ENCODE data around the gene KLHL42.

The KLHL42 gene

DNA sequence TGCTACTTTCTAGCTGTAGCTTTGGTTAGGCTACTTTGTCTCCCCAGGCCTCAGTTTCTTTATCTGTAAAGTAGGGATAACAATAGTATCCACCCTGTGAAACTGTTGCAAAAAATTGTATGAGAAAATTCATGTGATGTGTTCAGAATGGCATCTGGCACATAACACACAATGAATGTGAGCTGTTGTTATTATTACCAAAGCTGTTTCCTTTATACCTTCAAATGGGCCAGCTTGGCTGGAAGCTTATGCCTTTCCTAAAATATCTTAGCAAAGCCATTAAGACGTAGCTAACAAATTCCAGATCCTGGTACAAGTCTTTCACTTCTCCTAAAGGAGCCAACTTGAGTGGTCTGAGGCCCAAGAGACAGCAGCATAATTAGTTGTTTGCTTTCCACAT lies 25.2 kb downstream of the KLHL42 start (continued):
- TF ChIP-seq, protein P1, sequence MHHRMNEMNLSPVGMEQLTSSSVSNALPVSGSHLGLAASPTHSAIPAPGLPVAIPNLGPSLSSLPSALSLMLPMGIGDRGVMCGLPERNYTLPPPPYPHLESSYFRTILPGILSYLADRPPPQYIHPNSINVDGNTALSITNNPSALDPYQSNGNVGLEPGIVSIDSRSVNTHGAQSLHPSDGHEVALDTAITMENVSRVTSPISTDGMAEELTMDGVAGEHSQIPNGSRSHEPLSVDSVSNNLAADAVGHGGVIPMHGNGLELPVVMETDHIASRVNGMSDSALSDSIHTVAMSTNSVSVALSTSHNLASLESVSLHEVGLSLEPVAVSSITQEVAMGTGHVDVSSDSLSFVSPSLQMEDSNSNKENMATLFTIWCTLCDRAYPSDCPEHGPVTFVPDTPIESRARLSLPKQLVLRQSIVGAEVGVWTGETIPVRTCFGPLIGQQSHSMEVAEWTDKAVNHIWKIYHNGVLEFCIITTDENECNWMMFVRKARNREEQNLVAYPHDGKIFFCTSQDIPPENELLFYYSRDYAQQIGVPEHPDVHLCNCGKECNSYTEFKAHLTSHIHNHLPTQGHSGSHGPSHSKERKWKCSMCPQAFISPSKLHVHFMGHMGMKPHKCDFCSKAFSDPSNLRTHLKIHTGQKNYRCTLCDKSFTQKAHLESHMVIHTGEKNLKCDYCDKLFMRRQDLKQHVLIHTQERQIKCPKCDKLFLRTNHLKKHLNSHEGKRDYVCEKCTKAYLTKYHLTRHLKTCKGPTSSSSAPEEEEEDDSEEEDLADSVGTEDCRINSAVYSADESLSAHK (tag by site-specific recombination; IDR thresholded peaks at IDR 0.05), result no peak
- TF ChIP-seq GLI4 (tag by site-specific recombination; IDR thresholded peaks at IDR 0.05) (no peak), ZNF302 (tag by site-specific recombination; IDR thresholded peaks at IDR 0.05; ENCODE audit: low read depth) (no peak), ZNF292 (tag by site-specific recombination; IDR thresholded peaks at IDR 0.05; ENCODE audit: borderline replicate concordance, low read depth) (no peak)

GRCh38 chr12:27806259-27806658 lies 26.2 kb downstream of the KLHL42 start:
- ChIA-PET POLR2A (no interaction called here), CTCF (interaction anchor here (2.1 kb wide), 1 partner anchor 15 kb away, joined by 10 read pairs; no protein-coding TSS in a partner anchor)
- H3K4me1 ChIP-seq (ENCODE audit: control insufficient read depth, insufficient read depth, low read length), result 0 out of 2 replicates have a peak, but pooled peaks cover 2% of the 10 kb centered on the region
- TF ChIP-seq ZNF549 (tag by site-specific recombination; IDR thresholded peaks at IDR 0.05) (no peak), ZNF335 (tag by site-specific recombination; conservative IDR thresholded peaks at IDR 0.05) (no peak), ZNF423 (tag by site-specific recombination; IDR thresholded peaks at IDR 0.05) (no peak), KLF7 (tag by site-specific recombination; IDR thresholded peaks at IDR 0.05; ENCODE audit: borderline replicate concordance) (no peak), ZBTB7A (tag by site-specific recombination; IDR thresholded peaks at IDR 0.05; ENCODE audit: low read depth) (no peak), ZNF211 (tag by site-specific recombination; IDR thresholded peaks at IDR 0.05; ENCODE audit: low read depth) (no peak), ZNF23 (tag by site-specific recombination; IDR thresholded peaks at IDR 0.05; ENCODE audit: borderline replicate concordance) (no peak), ZNF426 (tag by site-specific recombination; IDR thresholded peaks at IDR 0.05) (no peak), INSM2 (tag by site-specific recombination; IDR thresholded peaks at IDR 0.05) (no peak), SP2 (tag by site-specific recombination; IDR thresholded peaks at IDR 0.05) (no peak), ZNF658 (tag by site-specific recombination; IDR thresholded peaks at IDR 0.05) (no peak), EGR2 (tag by site-specific recombination; IDR thresholded peaks at IDR 0.05; ENCODE audit: low read depth) (no peak)
- TF ChIP-seq, protein P2, sequence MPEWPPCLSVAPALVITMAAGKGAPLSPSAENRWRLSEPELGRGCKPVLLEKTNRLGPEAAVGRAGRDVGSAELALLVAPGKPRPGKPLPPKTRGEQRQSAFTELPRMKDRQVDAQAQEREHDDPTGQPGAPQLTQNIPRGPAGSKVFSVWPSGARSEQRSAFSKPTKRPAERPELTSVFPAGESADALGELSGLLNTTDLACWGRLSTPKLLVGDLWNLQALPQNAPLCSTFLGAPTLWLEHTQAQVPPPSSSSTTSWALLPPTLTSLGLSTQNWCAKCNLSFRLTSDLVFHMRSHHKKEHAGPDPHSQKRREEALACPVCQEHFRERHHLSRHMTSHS (tag by site-specific recombination; IDR thresholded peaks at IDR 0.05), result no peak
- H3K9me3 ChIP-seq (ENCODE audit: control insufficient read depth, insufficient read depth, low read depth, low read length), result no peaks in the 10 kb centered on the region
- no peak overlapping the region for H3K27ac ChIP-seq (ENCODE audit: extremely low read depth, low read depth, low read length)
- H3K36me3 ChIP-seq (ENCODE audit: control insufficient read depth in 2 of 2, insufficient read depth in 1 of 2, low read length in 2 of 2), result no peaks in the 10 kb centered on the region
- H3K4me3 ChIP-seq (ENCODE audit: low read depth, low read length), result no peak overlapping the region

GRCh38 chr12:27807063-27807703 lies 27.1 kb downstream of the KLHL42 start:
- Histone ChIP-seq H3K27ac (ENCODE audit: extremely low read depth, low read depth, low read length) (no peak overlapping the region), H3K4me1 (ENCODE audit: control insufficient read depth, insufficient read depth, low read length) (0 out of 2 replicates have a peak, but pooled peaks cover 2% of the 10 kb centered on the region), H3K36me3 (ENCODE audit: control insufficient read depth in 2 of 2, insufficient read depth in 1 of 2, low read length in 2 of 2) (no peaks in the 10 kb centered on the region), H3K9me3 (ENCODE audit: control insufficient read depth, insufficient read depth, low read depth, low read length) (no peaks in the 10 kb centered on the region), H3K4me3 (ENCODE audit: low read depth, low read length) (no peak overlapping the region)
- CTCF ChIA-PET, result interaction anchor here (0.6 to 0.7 kb wide), 5 partner anchors 10 to 945 kb away, joined by 3 to 5 read pairs (median 3); no protein-coding TSS in a partner anchor
- TF ChIP-seq ZNF777 (tag by site-specific recombination; IDR thresholded peaks at IDR 0.05; ENCODE audit: borderline replicate concordance) (no peak), ZSCAN23 (tag by site-specific recombination; IDR thresholded peaks at IDR 0.05) (no peak), RBAK (tag by site-specific recombination; IDR thresholded peaks at IDR 0.05) (no peak), ZBTB17 (tag by site-specific recombination; IDR thresholded peaks at IDR 0.05) (no peak), OSR2 (tag by site-specific recombination; IDR thresholded peaks at IDR 0.05) (no peak)
- POLR2A ChIA-PET, result no interaction called here

Measured in HEK293 (cell line).